GM12878 (cell line): ENCODE measurements around the gene ADA. TPM values are rescaled to one million over a fixed set of nuclear protein-coding genes. Genes with fewer than 3 reads are reported as not detected.

Source experiments
- ATAC-seq: fragments of 200-7000 bp; cut with Tn5 transposase; 3 replicates; pipeline ENCODE4 v1.9.1; 2020; ENCODE audit warnings: mild to moderate bottlenecking, moderate library complexity
- BruUV-seq: library from RNA; stranded (reverse); fragments of 400-500 nt; replicated peaks from 2 replicates; lab custom pipeline; 2021; lab: Mats Ljungman, UMichigan
- CTCF ChIA-PET: fragments of 300-600 bp; sonication (Branson Sonifier 250); formaldehyde crosslinking; extraction: SDS; loops from one replicate; lab custom pipeline; 2021; ENCODE audit warnings: inconsistent platforms; lab: Yijun Ruan, JAX
- POLR2A ChIA-PET: fragments of 350-600 bp; formaldehyde crosslinking; extraction: SDS; loops from one replicate; lab custom pipeline; 2021; ENCODE audit warnings: inconsistent platforms; lab: Charles Lee
- RAD21 ChIA-PET: fragments of 300-600 bp; sonication (Branson Sonifier 250); formaldehyde crosslinking; loops from one replicate; lab custom pipeline; 2023; ENCODE audit warnings: antibody characterized with exemption; ENCODE audit not compliant: unreplicated experiment; lab: Charles Lee
- SMC1A ChIA-PET: fragments of 300-600 bp; sonication (Branson Sonifier 250); formaldehyde crosslinking; loops from one replicate; lab custom pipeline; 2023; ENCODE audit not compliant: unreplicated experiment, uncharacterized antibody; lab: Charles Lee
- DNase-seq: peaks from one replicate; pipeline ENCODE4 v3.0.0-alpha.2; 2011; ENCODE audit warnings: low read depth, low spot score
- FAIRE-seq: peaks from 3 replicates; lab custom pipeline; 2011; peaks lifted over from hg19 to GRCh38; lab: Jason Lieb, UNC
- H2AFZ ChIP-seq: 2 replicates; pipeline ENCODE4 v1.6.0; 2011; ENCODE audit warnings: low read depth, low read length, control low read depth; ENCODE audit not compliant: control insufficient read depth
- H3K27ac ChIP-seq: 2 replicates; pipeline ENCODE4 v1.5.1; 2011; ENCODE audit warnings: control low read depth; ENCODE audit not compliant: control insufficient read depth, insufficient read depth
- H3K27me3 ChIP-seq, 2 experiments: replicated peaks in 1 of 2; 2 replicates each; pipeline versions ENCODE4 v1.6.0 to v1.6.1; 2011; ENCODE audit warnings: low read length in 1 of 2; ENCODE audit not compliant: control insufficient read depth in 2 of 2, insufficient read depth in 2 of 2
- H3K36me3 ChIP-seq, 2 experiments: 2 replicates each; pipeline ENCODE4 v1.5.1; 2011; ENCODE audit warnings: low read length in 1 of 2; ENCODE audit not compliant: control insufficient read depth in 2 of 2, insufficient read depth in 2 of 2
- H3K4me1 ChIP-seq: 2 replicates; pipeline ENCODE4 v1.6.1; 2011; ENCODE audit warnings: mild to moderate bottlenecking, low read length, moderate library complexity, mixed read lengths; ENCODE audit not compliant: control insufficient read depth, insufficient read depth
- H3K4me2 ChIP-seq: 2 replicates; pipeline ENCODE4 v1.6.0; 2011; ENCODE audit warnings: control low read depth; ENCODE audit not compliant: control insufficient read depth, insufficient read depth
- H3K4me3 ChIP-seq: fragments of 200-600 bp; sonication (generic); 2 replicates; pipeline ENCODE4 v1.5.1; 2016
- H3K79me2 ChIP-seq: 2 replicates; pipeline ENCODE4 v1.6.0; 2011; ENCODE audit warnings: low read length; ENCODE audit not compliant: control insufficient read depth, insufficient read depth
- H3K9ac ChIP-seq: 2 replicates; pipeline ENCODE4 v1.8.0; 2011; ENCODE audit warnings: low read length, control low read depth, mixed read lengths; ENCODE audit not compliant: control insufficient read depth, insufficient read depth
- H3K9me3 ChIP-seq: replicated peaks from 3 replicates; pipeline ENCODE4 v1.5.1; 2011; ENCODE audit warnings: mild to moderate bottlenecking, low read length; ENCODE audit not compliant: control insufficient read depth, insufficient read depth
- H4K20me1 ChIP-seq: 2 replicates; pipeline ENCODE4 v1.6.0; 2011; ENCODE audit not compliant: control insufficient read depth, insufficient read depth
- CBX5 ChIP-seq: sonication (generic); IDR thresholded peaks from 2 replicates; pipeline ENCODE4 v1.6.1; 2016; ENCODE audit warnings: low read depth, moderate library complexity, mild to moderate bottlenecking, inconsistent platforms
- CHD2 ChIP-seq: IDR thresholded peaks from 2 replicates; pipeline ENCODE4 v1.6.1; 2011; ENCODE audit warnings: low read depth, low read length, improper control_type of control experiment, borderline replicate concordance
- CHD4 ChIP-seq: fragments of 200-600 bp; sonication (generic); IDR thresholded peaks from 2 replicates; pipeline ENCODE4 v1.6.1; 2016; ENCODE audit warnings: mild to moderate bottlenecking
- CREM ChIP-seq: IDR thresholded peaks from 2 replicates; pipeline ENCODE4 v1.6.1; 2014; ENCODE audit warnings: antibody characterized with exemption, low read depth
- IRF4 ChIP-seq: IDR thresholded peaks from 2 replicates; pipeline ENCODE4 v1.6.1; 2011; ENCODE audit warnings: low read depth, low read length
- JUNB ChIP-seq: IDR thresholded peaks from 2 replicates; pipeline ENCODE4 v1.6.1; 2016; ENCODE audit warnings: antibody characterized with exemption, mild to moderate bottlenecking
- MEF2A ChIP-seq: IDR thresholded peaks from 2 replicates; pipeline ENCODE4 v1.6.1; 2011; ENCODE audit warnings: low read depth, mild to moderate bottlenecking, low read length, moderate library complexity; ENCODE audit not compliant: insufficient read depth
- REST ChIP-seq: IDR thresholded peaks from 2 replicates; pipeline ENCODE4 v1.6.1; 2012; ENCODE audit warnings: mild to moderate bottlenecking, low read depth, low read length
- SMC3 ChIP-seq: IDR thresholded peaks from 2 replicates; pipeline ENCODE4 v1.6.1; 2011; ENCODE audit warnings: low read length, improper control_type of control experiment, borderline replicate concordance
- WGBS: methylation state at CpG from one replicate; pipeline ENCODE4 v1.1.6; 2016; ENCODE audit warnings: low lambda C conversion rate; ENCODE audit not compliant: insufficient replicate concordance, insufficient coverage; ENCODE audit errors: missing lambda C conversion rate; 5-methylcytosine and 5-hydroxymethylcytosine counted together
- in situ Hi-C: fragments of 300-500 bp; cut with MboI; formaldehyde crosslinking; loops from 9 replicates; pipeline ENCODE4 v1.14.3; 2018; ENCODE audit warnings: mixed read lengths
- intact Hi-C: fragments of 100-400 bp; cut with micrococcal nuclease; formaldehyde crosslinking; loops from one replicate; pipeline ENCODE4 v1.14.2; 2022; ENCODE audit not compliant: unreplicated experiment
- polyA plus RNA-seq, 11 experiments: library from polyadenylated mRNA; depleted of rRNA in 4 of 11; unstranded in 6 of 11; stranded (reverse) in 5 of 11; fragments of >200 nt; fragmentation: Nextera tagmentation in 4 of 11; fragmentation: Illumina TruSeq in 1 of 11; extraction: Ambion mirVana in 4 of 11; extraction: Trizol in 1 of 11; gene quantifications; 1 replicate in 1 of 11; 2 replicates in 10 of 11; pipeline versions ENCODE4 v1.2.1 to v1.2.3, GENCODE V29; 2011 to 2016; ENCODE audit warnings: inconsistent platforms in 2 of 11, missing spikeins in 2 of 11, low read depth in 1 of 11
- total RNA-seq, 4 experiments: library from RNA; depleted of rRNA in 3 of 4; stranded (reverse); fragments of >200 nt in 3 of 4; fragmentation: Illumina TruSeq in 1 of 4; extraction: Trizol in 1 of 4; gene quantifications; 2 replicates each; pipeline versions ENCODE4 v1.2.1 to v1.2.3, GENCODE V29; 2013 to 2021
- TF ChIP-seq, protein P1 (sequence below): fragments of 450-650 bp; formaldehyde crosslinking; IDR thresholded peaks from 2 replicates; pipeline ENCODE4 v1.4.0; 2020; ENCODE audit warnings: mild to moderate bottlenecking, moderate library complexity

Gene ADA
- total and polyA plus RNA-seq, 10 of the 15 experiments (the other 5 are each of a cell fraction or from before 2014, with no cell fraction given): 40.9 to 217 (median 90.8) TPM

- no peak for TF ChIP-seq JUNB
- TF ChIP-seq IRF4: no peak
- TF ChIP-seq CHD4: no peak
- no peak for TF ChIP-seq CBX5
- TF ChIP-seq, protein P1, sequence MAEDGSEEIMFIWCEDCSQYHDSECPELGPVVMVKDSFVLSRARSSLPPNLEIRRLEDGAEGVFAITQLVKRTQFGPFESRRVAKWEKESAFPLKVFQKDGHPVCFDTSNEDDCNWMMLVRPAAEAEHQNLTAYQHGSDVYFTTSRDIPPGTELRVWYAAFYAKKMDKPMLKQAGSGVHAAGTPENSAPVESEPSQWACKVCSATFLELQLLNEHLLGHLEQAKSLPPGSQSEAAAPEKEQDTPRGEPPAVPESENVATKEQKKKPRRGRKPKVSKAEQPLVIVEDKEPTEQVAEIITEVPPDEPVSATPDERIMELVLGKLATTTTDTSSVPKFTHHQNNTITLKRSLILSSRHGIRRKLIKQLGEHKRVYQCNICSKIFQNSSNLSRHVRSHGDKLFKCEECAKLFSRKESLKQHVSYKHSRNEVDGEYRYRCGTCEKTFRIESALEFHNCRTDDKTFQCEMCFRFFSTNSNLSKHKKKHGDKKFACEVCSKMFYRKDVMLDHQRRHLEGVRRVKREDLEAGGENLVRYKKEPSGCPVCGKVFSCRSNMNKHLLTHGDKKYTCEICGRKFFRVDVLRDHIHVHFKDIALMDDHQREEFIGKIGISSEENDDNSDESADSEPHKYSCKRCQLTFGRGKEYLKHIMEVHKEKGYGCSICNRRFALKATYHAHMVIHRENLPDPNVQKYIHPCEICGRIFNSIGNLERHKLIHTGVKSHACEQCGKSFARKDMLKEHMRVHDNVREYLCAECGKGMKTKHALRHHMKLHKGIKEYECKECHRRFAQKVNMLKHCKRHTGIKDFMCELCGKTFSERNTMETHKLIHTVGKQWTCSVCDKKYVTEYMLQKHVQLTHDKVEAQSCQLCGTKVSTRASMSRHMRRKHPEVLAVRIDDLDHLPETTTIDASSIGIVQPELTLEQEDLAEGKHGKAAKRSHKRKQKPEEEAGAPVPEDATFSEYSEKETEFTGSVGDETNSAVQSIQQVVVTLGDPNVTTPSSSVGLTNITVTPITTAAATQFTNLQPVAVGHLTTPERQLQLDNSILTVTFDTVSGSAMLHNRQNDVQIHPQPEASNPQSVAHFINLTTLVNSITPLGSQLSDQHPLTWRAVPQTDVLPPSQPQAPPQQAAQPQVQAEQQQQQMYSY: no peak
Observed at GRCh38 chr20:44601236-44601671, 50.2 kb downstream of the ADA start (continued).

DNA sequence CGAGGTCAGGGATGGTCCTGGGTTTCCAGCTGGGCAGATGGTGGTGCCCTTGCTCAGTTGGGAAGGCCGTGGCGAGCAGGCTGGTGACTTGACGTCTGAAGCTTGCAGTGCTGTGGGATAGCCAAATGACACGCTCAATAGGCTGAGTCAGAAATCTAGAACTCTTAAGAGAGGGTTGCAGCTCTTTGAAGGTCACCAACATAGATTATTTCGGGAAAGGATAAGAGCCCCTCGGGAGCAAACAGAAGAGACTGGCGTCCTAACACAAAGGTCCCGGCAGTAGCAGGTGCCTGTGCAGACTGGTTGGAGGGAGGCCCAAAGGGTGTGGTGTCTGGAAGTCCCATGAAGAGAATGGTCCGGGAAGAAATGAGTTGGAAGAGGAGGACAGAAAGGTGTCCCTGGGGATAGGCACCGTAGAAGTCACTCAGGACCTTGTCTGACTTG lies 50.7 kb downstream of the ADA start:
- H3K4me3 ChIP-seq: no peak overlapping the region
- DNase-seq: no peak
- no peak for FAIRE-seq
- ChIA-PET CTCF (interaction anchor here (0.9 to 10.5 kb wide), 4 partner anchors 9 to 83 kb away, joined by 3 to 141 read pairs (median 21); no protein-coding TSS in a partner anchor), RAD21 (interaction anchor here (0.8 to 4.0 kb wide), 3 partner anchors 14 to 125 kb away, joined by 3 to 28 read pairs (median 6); partner anchors contain the start of gene TTPAL), SMC1A (interaction anchor here (4.1 to 9.7 kb wide), 3 partner anchors 12 to 25 kb away, joined by 38 to 144 read pairs (median 55); partner anchors contain the start of gene PKIG), POLR2A (interaction anchor here (2.6 to 4.4 kb wide), 2 partner anchors 14 to 20 kb away, joined by 12 to 39 read pairs; partner anchors contain the start of gene PKIG)
- in situ Hi-C loops: loop anchor here (10.0 kb wide), 1 partner anchor 386 kb away; the partner anchor contains the start of gene OSER1
- no peak overlapping the region for H3K9ac ChIP-seq
- H3K27me3 ChIP-seq: no peaks in the 10 kb centered on the region
- intact Hi-C loops: no loop called here
- H3K4me2 ChIP-seq: no peak overlapping the region
- no peaks in the 10 kb centered on the region for H4K20me1 ChIP-seq
- no peaks in the 10 kb centered on the region for H3K79me2 ChIP-seq
- no peak overlapping the region for H3K27ac ChIP-seq
- no peak for ATAC-seq
- no peak overlapping the region for H2AFZ ChIP-seq
- 22% methylated on average over 11 of the region's 11 CpGs for WGBS
- no peaks in the 10 kb centered on the region for H3K36me3 ChIP-seq
- BruUV-seq: no TSS peak
- H3K9me3 ChIP-seq: no peaks in the 10 kb centered on the region
- peaks cover 17% of the 10 kb centered on the region for H3K4me1 ChIP-seq
- no peak for TF ChIP-seq REST
- no peak for TF ChIP-seq MEF2A
- TF ChIP-seq SMC3: no peak
- TF ChIP-seq, protein P1: no peak
- no peak for TF ChIP-seq CREM
- TF ChIP-seq CHD2: no peak
